Right ventricle myocardium superior (tissue), 1 donor: Measurements from ENCODE around the gene CBLC. TPM values are rescaled to one million over a fixed set of nuclear protein-coding genes. Genes with fewer than 3 reads are reported as not detected.

ENCODE experiments used
- ATAC-seq: fragments of 200-7000 bp; cut with Tn5 transposase; one replicate; pipeline ENCODE4 v1.9.1; 2020; ENCODE audit warnings: mild to moderate bottlenecking; ENCODE audit not compliant: poor library complexity
- DNase-seq: peaks from one replicate; pipeline ENCODE4 v3.0.0-alpha.2; 2020
- intact Hi-C: fragments of 100-400 bp; cut with DNase I; formaldehyde crosslinking; loops from one replicate; pipeline ENCODE4 v1.11.2; 2022
- microRNA-seq: library from miRNA; unstranded; fragments of <30 nt; microRNA quantifications from one replicate; pipeline ENCODE4 v1.2.0, GENCODE V29; 2020
- total RNA-seq: library from RNA; stranded (reverse); fragmentation: NEBNext Ultra II Directional; extraction: Animal tissue kit (Norgen Biotek cat#: 25700); gene quantifications from one replicate; pipeline ENCODE4 v1.2.1, GENCODE V29; 2021
- donor health status: DM: no; HTN: yes; CAD: no; lungs with severe emphysema.

Gene CBLC
- total RNA-seq, 1 donor from 2014 or later: not detected

DNA sequence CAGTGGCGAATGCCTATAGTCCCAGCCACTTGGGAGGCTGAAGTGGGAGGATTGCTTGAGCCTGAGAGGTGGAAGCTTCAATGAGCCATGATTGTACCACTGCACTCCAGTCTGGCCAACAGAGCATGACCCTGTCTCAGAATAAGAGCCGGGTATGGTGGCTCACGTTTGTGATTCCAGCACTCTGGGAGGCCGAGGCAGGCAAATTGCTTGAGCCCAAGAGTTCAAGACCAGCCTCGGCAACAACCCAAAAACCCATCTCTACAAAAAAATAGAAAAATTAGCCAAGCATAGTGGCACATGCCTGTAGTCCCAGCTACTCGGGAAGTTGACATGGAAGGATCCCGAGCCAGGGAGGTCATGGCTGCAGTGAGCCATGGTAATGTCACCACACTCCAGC, 63.1 kb downstream of the CBLC start:
- DNase-seq (no peak), ATAC-seq (no peak)
- intact Hi-C loops: loop anchor here (5.0 kb wide), 1 partner anchor 39 kb away; no protein-coding TSS in a partner anchor

- DNase-seq: no peak
- ATAC-seq: no peak
- intact Hi-C loops: loop anchor here (5.0 kb wide), 1 partner anchor 39 kb away; no protein-coding TSS in a partner anchor
These were observed 63.5 kb downstream of the CBLC start for GRCh38 chr19:44841231-44841630.

GRCh38 chr19:44845286-44845611, 67.6 kb downstream of the CBLC start:
- ATAC-seq (no peak), DNase-seq (peak; percentile 56)
- intact Hi-C loops: no loop called here

- DNase-seq: peak; percentile 100
- peak; percentile 87 for ATAC-seq
- intact Hi-C loops: no loop called here
These were observed 68.1 kb downstream of the CBLC start, which contains the start of gene NECTIN2 for GRCh38 chr19:44845612-44846454. TSS of gene NECTIN2 (plus strand) at chr19:44846297. CDS start at chr19:44846526, 229 bp downstream.

- ATAC-seq (no peak), DNase-seq (no peak)
- intact Hi-C loops: no loop called here
These were observed 68.9 kb downstream of the CBLC start for GRCh38 chr19:44846455-44847143.

- peak; percentile 0 for ATAC-seq
- DNase-seq: peak; percentile 81
- intact Hi-C loops: no loop called here
These were observed 69.7 kb downstream of the CBLC start for GRCh38 chr19:44847144-44848035.

GRCh38 chr19:44848036-44848811, 70.5 kb downstream of the CBLC start:
- ATAC-seq (no peak), DNase-seq (no peak)
- intact Hi-C loops: no loop called here

DNA sequence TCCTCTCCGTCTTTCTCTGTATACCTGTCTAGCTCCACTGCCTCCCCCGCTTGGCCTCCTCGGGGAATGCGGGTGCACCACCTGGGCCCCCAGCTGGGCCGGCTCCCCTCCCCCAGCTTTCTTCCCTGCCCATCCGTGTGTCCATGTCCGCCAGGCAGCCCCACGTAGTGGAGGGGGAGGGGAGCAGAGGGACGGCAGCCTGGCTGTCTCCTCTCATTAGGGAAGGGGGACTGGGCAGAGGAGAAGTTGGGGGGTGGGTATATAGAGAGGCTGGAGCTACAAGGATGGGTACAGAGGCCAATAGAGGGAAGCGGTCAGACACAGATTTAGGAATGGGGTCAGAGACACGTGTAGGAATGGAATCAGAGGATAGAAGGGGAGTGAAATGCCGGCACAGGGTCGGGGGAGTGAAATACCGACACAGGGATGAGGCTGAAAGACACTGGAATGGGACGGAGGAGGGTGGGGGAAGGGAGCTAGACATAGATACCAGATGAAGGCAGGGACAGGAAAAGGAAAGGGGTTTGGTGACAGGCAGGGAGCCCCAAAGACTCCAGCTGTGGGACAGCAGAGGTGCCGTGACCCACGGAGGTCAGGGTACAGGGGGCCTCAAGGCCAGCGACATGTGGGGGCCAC, 71.2 kb downstream of the CBLC start:
- DNase-seq: peak; percentile 50
- ATAC-seq: no peak
- intact Hi-C loops: no loop called here

Small RNA genes within 50 kb of the gene (microRNA-seq; reads per million reads assigned to microRNA genes)
- not detected for gene MIR8085

Other genes starting within 250 kb of the CBLC start
- gene CEACAM20, start 248.2 kb upstream of the CBLC start, total RNA-seq: not detected
- not detected for gene IGSF23, start 164.3 kb upstream of the CBLC start, total RNA-seq
- 32.1 TPM for gene PVR, start 134.0 kb upstream of the CBLC start, total RNA-seq
- gene CEACAM19, start 106.4 kb upstream of the CBLC start, total RNA-seq: 3.9 TPM
- gene CEACAM16, start 78.7 kb upstream of the CBLC start, total RNA-seq: not detected
- 14.6 TPM for gene BCL3, start 29.2 kb upstream of the CBLC start, total RNA-seq
- gene BCAM, start 31.2 kb downstream of the CBLC start, total RNA-seq: 86.2 TPM
- 36.9 TPM for gene NECTIN2, start 68.4 kb downstream of the CBLC start, total RNA-seq
- gene TOMM40, start 113.4 kb downstream of the CBLC start, total RNA-seq: 48.9 TPM
- 13.6 TPM for gene APOE, start 127.9 kb downstream of the CBLC start, total RNA-seq
- gene APOC1, start 136.7 kb downstream of the CBLC start, total RNA-seq: 1.00 TPM
- not detected for gene APOC4, start 164.3 kb downstream of the CBLC start, total RNA-seq
- gene APOC2, start 168.2 kb downstream of the CBLC start, total RNA-seq: not detected
- gene CLPTM1, start 177.5 kb downstream of the CBLC start, total RNA-seq: 89.7 TPM
- 2.9 TPM for gene RELB, start 223.6 kb downstream of the CBLC start, total RNA-seq